GM18951 (cell line): ENCODE measurements around the gene GNAQ.
"Not testable (repeated sequence)": the region's sequence is repeated elsewhere in the genome, so short reads cannot be mapped to it uniquely, and the experiment has no call there.

Experiments
- POLR2A ChIP-seq: IDR thresholded peaks from 4 replicates; pipeline ENCODE4 v1.6.1; 2011; ENCODE audit warnings: mild to moderate bottlenecking; ENCODE audit not compliant: insufficient read length, insufficient read depth; ENCODE audit errors: extremely low read depth
- in situ Hi-C: fragments of 300-500 bp; cut with MboI; formaldehyde crosslinking; loops from one replicate; pipeline ENCODE4 v1.12.0; 2022; ENCODE audit warnings: low sequenced_read_pairs, mixed read lengths, inconsistent platforms; ENCODE audit not compliant: unreplicated experiment

GNAQ gene

GRCh38 chr9:77729177-77729576 is 302.4 kb downstream of the GNAQ start:
- in situ Hi-C loops, result loop anchor here (25.0 kb wide), 1 partner anchor 292 kb away; no protein-coding TSS in a partner anchor
- TF ChIP-seq POLR2A, result no peak

GRCh38 chr9:77726814-77727213 is 304.8 kb downstream of the GNAQ start:
- no peak for TF ChIP-seq POLR2A
- in situ Hi-C loops, result loop anchor here (25.0 kb wide), 1 partner anchor 290 kb away; no protein-coding TSS in a partner anchor

- TF ChIP-seq POLR2A, result no peak
- in situ Hi-C loops, result loop anchor here (25.0 kb wide), 1 partner anchor 289 kb away; no protein-coding TSS in a partner anchor
These were observed 305.3 kb downstream of the GNAQ start for GRCh38 chr9:77726289-77726688.

- no peak for TF ChIP-seq POLR2A
- in situ Hi-C loops, result loop anchor here (25.0 kb wide), 1 partner anchor 289 kb away; no protein-coding TSS in a partner anchor
These were observed 305.8 kb downstream of the GNAQ start for GRCh38 chr9:77725820-77726219.

- in situ Hi-C loops, result loop anchor here (25.0 kb wide), 1 partner anchor 288 kb away; no protein-coding TSS in a partner anchor
- TF ChIP-seq POLR2A, result no peak
These were observed 306.4 kb downstream of the GNAQ start for GRCh38 chr9:77725046-77725694.

GRCh38 chr9:77721156-77721555 is 310.5 kb downstream of the GNAQ start:
- in situ Hi-C loops, result not testable (repeated sequence)

- TF ChIP-seq POLR2A, result no peak
- in situ Hi-C loops, result no loop called here
These were observed 312.3 kb downstream of the GNAQ start for GRCh38 chr9:77719321-77719720.

- in situ Hi-C loops, result not testable (repeated sequence)
These were observed 313.3 kb downstream of the GNAQ start for GRCh38 chr9:77718298-77718640.

- in situ Hi-C loops, result not testable (repeated sequence)
These were observed 313.9 kb downstream of the GNAQ start for GRCh38 chr9:77717608-77718297.

GRCh38 chr9:77714077-77714549 is 317.5 kb downstream of the GNAQ start:
- in situ Hi-C loops, result no loop called here
- no peak for TF ChIP-seq POLR2A

GRCh38 chr9:77712533-77713130 is 319.0 kb downstream of the GNAQ start:
- in situ Hi-C loops, result no loop called here
- TF ChIP-seq POLR2A, result no peak

GRCh38 chr9:77710965-77711648 is 320.5 kb downstream of the GNAQ start:
- in situ Hi-C loops, result no loop called here

GRCh38 chr9:77710316-77710715 is 321.3 kb downstream of the GNAQ start:
- in situ Hi-C loops, result no loop called here

More at GRCh38 chr9:77710965-77711648, 320.5 kb downstream of the GNAQ start:
- no peak for TF ChIP-seq POLR2A

More at GRCh38 chr9:77710316-77710715, 321.3 kb downstream of the GNAQ start:
- TF ChIP-seq POLR2A, result no peak
